ENCODE data around the gene SORCS2. TPM values are rescaled to one million over a fixed set of nuclear protein-coding genes. Genes with fewer than 3 reads are reported as not detected.

The SORCS2 gene
- polyA plus RNA-seq, 1 of the 3 experiments (the other 2 are of a cell fraction) = 1.6 TPM

DNA sequence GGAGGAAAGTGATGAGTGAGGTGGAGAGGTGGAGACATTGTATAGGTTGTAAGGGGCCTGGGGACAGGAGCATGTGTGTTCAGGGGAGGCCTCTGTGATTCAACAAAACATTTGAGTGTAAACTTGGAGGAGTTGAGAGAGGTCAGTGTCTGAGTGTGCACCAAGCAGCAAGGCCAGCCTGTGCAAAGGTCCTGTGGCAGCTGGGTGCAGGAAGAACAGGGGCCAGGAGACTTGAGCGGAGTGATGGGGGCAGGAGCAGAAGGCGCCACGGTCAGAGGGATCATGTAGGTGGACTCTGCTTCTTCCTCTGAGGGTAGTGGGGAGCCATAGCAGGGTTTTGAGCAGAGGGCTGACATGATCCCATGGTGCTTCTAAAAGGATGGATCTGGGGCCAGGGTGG is 252.0 kb downstream of the SORCS2 start:
- CTCF ChIA-PET = no interaction called here
- 49% methylated on average over 3 of the region's 3 CpGs for WGBS (ENCODE audit: low lambda C conversion rate)
- TF ChIP-seq, protein P1, sequence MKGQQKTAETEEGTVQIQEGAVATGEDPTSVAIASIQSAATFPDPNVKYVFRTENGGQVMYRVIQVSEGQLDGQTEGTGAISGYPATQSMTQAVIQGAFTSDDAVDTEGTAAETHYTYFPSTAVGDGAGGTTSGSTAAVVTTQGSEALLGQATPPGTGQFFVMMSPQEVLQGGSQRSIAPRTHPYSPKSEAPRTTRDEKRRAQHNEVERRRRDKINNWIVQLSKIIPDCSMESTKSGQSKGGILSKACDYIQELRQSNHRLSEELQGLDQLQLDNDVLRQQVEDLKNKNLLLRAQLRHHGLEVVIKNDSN (IDR thresholded peaks at IDR 0.05; ENCODE audit: borderline replicate concordance, low read depth) = no peak
- no peak for TF ChIP-seq RFX5 (IDR thresholded peaks at IDR 0.05; ENCODE audit: low read length)
- TF ChIP-seq EZH2phosphoT487 (IDR thresholded peaks at IDR 0.05; ENCODE audit: borderline replicate concordance, low read depth) = no peak
- no peak for TF ChIP-seq NRF1 (IDR thresholded peaks at IDR 0.05; ENCODE audit: low read depth, low read length)
- no peak for TF ChIP-seq RAD21 (IDR thresholded peaks at IDR 0.05; ENCODE audit: low read length)
- TF ChIP-seq CHD2 (IDR thresholded peaks at IDR 0.05; ENCODE audit: low read length, partially characterized antibody) = no peak
- TF ChIP-seq, protein P2, sequence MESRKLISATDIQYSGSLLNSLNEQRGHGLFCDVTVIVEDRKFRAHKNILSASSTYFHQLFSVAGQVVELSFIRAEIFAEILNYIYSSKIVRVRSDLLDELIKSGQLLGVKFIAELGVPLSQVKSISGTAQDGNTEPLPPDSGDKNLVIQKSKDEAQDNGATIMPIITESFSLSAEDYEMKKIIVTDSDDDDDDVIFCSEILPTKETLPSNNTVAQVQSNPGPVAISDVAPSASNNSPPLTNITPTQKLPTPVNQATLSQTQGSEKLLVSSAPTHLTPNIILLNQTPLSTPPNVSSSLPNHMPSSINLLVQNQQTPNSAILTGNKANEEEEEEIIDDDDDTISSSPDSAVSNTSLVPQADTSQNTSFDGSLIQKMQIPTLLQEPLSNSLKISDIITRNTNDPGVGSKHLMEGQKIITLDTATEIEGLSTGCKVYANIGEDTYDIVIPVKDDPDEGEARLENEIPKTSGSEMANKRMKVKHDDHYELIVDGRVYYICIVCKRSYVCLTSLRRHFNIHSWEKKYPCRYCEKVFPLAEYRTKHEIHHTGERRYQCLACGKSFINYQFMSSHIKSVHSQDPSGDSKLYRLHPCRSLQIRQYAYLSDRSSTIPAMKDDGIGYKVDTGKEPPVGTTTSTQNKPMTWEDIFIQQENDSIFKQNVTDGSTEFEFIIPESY (IDR thresholded peaks at IDR 0.05; ENCODE audit: borderline replicate concordance, low read depth) = no peak
- TF ChIP-seq, protein P3, sequence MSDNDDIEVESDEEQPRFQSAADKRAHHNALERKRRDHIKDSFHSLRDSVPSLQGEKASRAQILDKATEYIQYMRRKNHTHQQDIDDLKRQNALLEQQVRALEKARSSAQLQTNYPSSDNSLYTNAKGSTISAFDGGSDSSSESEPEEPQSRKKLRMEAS (IDR thresholded peaks at IDR 0.05; ENCODE audit: low read depth) = no peak
- no peak for TF ChIP-seq SMC3 (IDR thresholded peaks at IDR 0.05; ENCODE audit: low read depth, low read length)
- TF ChIP-seq, protein P4, sequence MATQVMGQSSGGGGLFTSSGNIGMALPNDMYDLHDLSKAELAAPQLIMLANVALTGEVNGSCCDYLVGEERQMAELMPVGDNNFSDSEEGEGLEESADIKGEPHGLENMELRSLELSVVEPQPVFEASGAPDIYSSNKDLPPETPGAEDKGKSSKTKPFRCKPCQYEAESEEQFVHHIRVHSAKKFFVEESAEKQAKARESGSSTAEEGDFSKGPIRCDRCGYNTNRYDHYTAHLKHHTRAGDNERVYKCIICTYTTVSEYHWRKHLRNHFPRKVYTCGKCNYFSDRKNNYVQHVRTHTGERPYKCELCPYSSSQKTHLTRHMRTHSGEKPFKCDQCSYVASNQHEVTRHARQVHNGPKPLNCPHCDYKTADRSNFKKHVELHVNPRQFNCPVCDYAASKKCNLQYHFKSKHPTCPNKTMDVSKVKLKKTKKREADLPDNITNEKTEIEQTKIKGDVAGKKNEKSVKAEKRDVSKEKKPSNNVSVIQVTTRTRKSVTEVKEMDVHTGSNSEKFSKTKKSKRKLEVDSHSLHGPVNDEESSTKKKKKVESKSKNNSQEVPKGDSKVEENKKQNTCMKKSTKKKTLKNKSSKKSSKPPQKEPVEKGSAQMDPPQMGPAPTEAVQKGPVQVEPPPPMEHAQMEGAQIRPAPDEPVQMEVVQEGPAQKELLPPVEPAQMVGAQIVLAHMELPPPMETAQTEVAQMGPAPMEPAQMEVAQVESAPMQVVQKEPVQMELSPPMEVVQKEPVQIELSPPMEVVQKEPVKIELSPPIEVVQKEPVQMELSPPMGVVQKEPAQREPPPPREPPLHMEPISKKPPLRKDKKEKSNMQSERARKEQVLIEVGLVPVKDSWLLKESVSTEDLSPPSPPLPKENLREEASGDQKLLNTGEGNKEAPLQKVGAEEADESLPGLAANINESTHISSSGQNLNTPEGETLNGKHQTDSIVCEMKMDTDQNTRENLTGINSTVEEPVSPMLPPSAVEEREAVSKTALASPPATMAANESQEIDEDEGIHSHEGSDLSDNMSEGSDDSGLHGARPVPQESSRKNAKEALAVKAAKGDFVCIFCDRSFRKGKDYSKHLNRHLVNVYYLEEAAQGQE (IDR thresholded peaks at IDR 0.05; ENCODE audit: low read depth, low read length) = no peak
- TF ChIP-seq JUND (IDR thresholded peaks at IDR 0.05) = no peak
- TF ChIP-seq, protein P5, sequence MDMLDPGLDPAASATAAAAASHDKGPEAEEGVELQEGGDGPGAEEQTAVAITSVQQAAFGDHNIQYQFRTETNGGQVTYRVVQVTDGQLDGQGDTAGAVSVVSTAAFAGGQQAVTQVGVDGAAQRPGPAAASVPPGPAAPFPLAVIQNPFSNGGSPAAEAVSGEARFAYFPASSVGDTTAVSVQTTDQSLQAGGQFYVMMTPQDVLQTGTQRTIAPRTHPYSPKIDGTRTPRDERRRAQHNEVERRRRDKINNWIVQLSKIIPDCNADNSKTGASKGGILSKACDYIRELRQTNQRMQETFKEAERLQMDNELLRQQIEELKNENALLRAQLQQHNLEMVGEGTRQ (IDR thresholded peaks at IDR 0.05; ENCODE audit: borderline replicate concordance, low read depth, low read length) = no peak
- TF ChIP-seq NFIC (IDR thresholded peaks at IDR 0.05; ENCODE audit: borderline replicate concordance) = no peak
- no peak for TF ChIP-seq GABPA (IDR thresholded peaks at IDR 0.05; ENCODE audit: low read depth)
- TF ChIP-seq SIN3A (IDR thresholded peaks at IDR 0.05; ENCODE audit: borderline replicate concordance, low read depth, low read length) = no peak
- no peak for TF ChIP-seq TAF1 (IDR thresholded peaks at IDR 0.05; ENCODE audit: borderline replicate concordance, low read depth, low read length)
- Histone ChIP-seq H3K36me3 (replicated peaks in 1 of 2; ENCODE audit: control insufficient read depth in 1 of 2, insufficient read depth in 2 of 2, low read length in 1 of 2) (no peaks in the 10 kb centered on the region), H3K27me3 (ENCODE audit: insufficient read depth) (peaks cover 13% of the 10 kb centered on the region; the same call in 1 of the 2 replicates), H3K9me2 (no peaks in the 10 kb centered on the region), H3K9me3 (no peaks in the 10 kb centered on the region), H3K4me2 (no peak overlapping the region), H2AFZ (ENCODE audit: low read depth) (no peak overlapping the region), H3F3A (replicated peaks; ENCODE audit: insufficient read depth) (no peaks in the 10 kb centered on the region), H3K9ac (no peak overlapping the region), H4K20me1 (ENCODE audit: insufficient read depth) (no peaks in the 10 kb centered on the region), H3K4me1 (ENCODE audit: control insufficient read depth in 1 of 2, insufficient read depth in 2 of 2, low read depth in 1 of 2, low read length in 1 of 2) (no peaks in the 10 kb centered on the region), H3K79me2 (ENCODE audit: insufficient read depth) (no peaks in the 10 kb centered on the region), H3K27ac (ENCODE audit: low read depth in 2 of 2, low read length in 1 of 2) (no peak overlapping the region), H3K4me3 (ENCODE audit: low read depth in 2 of 2, low read length in 1 of 2) (no peak overlapping the region)
- no peak for DNase-seq
- POLR2A ChIA-PET = no interaction called here

All from SK-N-SH (cell line).